AG04449 (cell line): ENCODE data around the gene CCM2L.

ENCODE experiments used
- CTCF ChIA-PET: fragments of 350-600 bp; formaldehyde crosslinking; extraction: SDS; loops from one replicate; lab custom pipeline; 2021; ENCODE audit warnings: antibody characterized with exemption; lab: Yijun Ruan, JAX
- POLR2A ChIA-PET: fragments of 400-600, 350-600 bp; formaldehyde crosslinking; extraction: SDS; loops from one replicate; lab custom pipeline; 2020; ENCODE audit warnings: antibody characterized with exemption, inconsistent platforms; lab: Yijun Ruan, JAX
- DNase-seq: peaks from one replicate; pipeline ENCODE4 v3.0.0-alpha.2; 2010; ENCODE audit warnings: low read depth, low spot score
- H3K4me3 ChIP-seq: 2 replicates; pipeline ENCODE4 v1.5.1; 2011; ENCODE audit warnings: low read depth, mild to moderate bottlenecking, control low read depth, low read length
- TF ChIP-seq, protein P1 (sequence below): IDR thresholded peaks from one replicate; pipeline ENCODE4 v1.5.1; 2011; ENCODE audit warnings: mild to moderate bottlenecking, moderate library complexity, low read length, control low read depth, inconsistent platforms; ENCODE audit not compliant: insufficient read depth; ENCODE audit errors: missing control alignments

CCM2L gene

DNA sequence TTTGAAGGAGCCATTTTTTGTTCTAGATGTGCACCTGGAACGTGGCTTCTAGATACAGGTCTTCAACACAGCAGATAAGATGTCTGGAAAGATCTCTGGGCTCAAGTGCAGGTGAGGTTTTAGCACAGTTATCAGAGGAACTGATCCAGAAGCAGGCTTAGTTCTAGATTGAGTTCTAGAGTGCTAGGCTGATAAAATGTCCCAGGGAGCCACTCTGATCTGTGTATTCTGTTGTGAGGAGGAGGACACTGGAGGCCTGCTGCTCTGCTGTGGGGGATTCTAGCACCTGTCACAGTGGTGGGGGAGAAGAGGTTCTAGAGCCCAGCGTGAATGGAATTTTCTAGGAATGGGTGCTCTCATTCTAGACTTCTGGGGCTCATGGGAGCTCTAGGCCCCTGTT, 12.0 kb upstream of the CCM2L start:
- no peak overlapping the region for H3K4me3 ChIP-seq
- POLR2A ChIA-PET = no interaction called here
- TF ChIP-seq, protein P1, sequence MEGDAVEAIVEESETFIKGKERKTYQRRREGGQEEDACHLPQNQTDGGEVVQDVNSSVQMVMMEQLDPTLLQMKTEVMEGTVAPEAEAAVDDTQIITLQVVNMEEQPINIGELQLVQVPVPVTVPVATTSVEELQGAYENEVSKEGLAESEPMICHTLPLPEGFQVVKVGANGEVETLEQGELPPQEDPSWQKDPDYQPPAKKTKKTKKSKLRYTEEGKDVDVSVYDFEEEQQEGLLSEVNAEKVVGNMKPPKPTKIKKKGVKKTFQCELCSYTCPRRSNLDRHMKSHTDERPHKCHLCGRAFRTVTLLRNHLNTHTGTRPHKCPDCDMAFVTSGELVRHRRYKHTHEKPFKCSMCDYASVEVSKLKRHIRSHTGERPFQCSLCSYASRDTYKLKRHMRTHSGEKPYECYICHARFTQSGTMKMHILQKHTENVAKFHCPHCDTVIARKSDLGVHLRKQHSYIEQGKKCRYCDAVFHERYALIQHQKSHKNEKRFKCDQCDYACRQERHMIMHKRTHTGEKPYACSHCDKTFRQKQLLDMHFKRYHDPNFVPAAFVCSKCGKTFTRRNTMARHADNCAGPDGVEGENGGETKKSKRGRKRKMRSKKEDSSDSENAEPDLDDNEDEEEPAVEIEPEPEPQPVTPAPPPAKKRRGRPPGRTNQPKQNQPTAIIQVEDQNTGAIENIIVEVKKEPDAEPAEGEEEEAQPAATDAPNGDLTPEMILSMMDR = no peak
- CTCF ChIA-PET = no interaction called here
- DNase-seq = no peak

DNA sequence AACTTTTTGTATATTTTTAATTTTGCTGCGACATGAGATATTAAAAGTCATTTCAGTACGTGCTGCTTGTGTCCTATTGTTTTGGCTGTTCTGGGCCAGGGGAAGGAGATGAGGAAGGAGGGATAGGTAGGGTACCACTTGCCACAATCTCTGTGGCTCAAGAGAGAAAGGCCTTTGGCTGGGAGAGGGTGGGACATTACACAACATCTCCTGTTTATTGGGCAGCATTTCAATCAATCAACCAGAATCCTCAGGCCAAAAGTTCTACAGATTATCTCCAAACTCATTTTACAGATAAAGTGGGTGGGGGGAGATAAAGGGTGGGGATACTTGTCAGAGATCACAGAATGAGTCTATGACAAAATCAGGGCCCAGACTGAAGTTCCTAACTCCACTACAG, 6.9 kb upstream of the CCM2L start:
- POLR2A ChIA-PET = no interaction called here
- TF ChIP-seq, protein P1 = no peak
- CTCF ChIA-PET = interaction anchor here (1.2 to 1.9 kb wide), 2 partner anchors 28 to 51 kb away, joined by 4 to 7 read pairs; partner anchors contain the start of gene PDRG1
- H3K4me3 ChIP-seq = no peak overlapping the region
- DNase-seq = no peak

DNA sequence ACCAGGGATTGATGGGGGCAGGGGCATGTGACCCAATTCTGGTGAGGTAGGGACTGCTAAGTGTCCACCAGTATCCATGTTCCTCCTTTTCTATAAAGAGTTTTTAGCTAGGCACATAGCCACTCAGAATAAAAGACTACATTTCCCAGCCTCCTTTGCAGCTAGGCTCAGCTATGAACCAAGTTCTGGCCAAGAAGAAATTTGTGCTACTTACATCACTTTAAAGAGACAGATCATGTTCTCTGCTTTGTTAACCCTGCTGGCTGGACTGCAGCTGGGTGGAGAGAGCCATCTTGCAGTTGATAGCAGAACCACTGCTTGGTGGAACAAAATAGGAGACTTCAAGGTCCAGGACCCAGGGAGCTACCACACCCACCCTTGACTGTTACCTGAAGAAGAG, 5.3 kb upstream of the CCM2L start:
- H3K4me3 ChIP-seq = no peak overlapping the region
- no peak for DNase-seq
- ChIA-PET CTCF (interaction anchor here (1.9 kb wide), 1 partner anchor 26 kb away, joined by 7 read pairs; no protein-coding TSS in a partner anchor), POLR2A (no interaction called here)
- TF ChIP-seq, protein P1 = no peak

DNA sequence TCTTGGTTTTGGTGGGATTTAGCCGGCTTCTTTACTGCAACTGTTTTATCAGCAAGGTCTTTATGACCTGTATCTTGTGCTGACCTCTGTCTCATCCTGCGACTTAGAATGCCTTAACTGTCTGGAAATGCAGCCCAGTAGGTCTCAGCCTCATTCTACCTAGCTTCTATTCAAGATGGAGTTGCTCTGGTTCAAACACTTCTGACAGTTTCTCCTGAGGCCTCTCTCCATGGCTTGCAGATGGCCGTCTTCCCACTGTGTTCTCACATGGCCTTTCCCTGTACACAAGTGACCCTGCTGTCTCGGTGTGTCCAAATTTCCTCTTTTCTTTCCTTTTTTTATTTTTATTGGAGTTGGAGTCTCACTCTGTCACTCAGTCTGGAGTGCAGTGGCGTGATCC, 4.2 kb upstream of the CCM2L start:
- ChIA-PET POLR2A (no interaction called here), CTCF (no interaction called here)
- H3K4me3 ChIP-seq = no peak overlapping the region
- TF ChIP-seq, protein P1 = no peak
- DNase-seq = no peak

DNA sequence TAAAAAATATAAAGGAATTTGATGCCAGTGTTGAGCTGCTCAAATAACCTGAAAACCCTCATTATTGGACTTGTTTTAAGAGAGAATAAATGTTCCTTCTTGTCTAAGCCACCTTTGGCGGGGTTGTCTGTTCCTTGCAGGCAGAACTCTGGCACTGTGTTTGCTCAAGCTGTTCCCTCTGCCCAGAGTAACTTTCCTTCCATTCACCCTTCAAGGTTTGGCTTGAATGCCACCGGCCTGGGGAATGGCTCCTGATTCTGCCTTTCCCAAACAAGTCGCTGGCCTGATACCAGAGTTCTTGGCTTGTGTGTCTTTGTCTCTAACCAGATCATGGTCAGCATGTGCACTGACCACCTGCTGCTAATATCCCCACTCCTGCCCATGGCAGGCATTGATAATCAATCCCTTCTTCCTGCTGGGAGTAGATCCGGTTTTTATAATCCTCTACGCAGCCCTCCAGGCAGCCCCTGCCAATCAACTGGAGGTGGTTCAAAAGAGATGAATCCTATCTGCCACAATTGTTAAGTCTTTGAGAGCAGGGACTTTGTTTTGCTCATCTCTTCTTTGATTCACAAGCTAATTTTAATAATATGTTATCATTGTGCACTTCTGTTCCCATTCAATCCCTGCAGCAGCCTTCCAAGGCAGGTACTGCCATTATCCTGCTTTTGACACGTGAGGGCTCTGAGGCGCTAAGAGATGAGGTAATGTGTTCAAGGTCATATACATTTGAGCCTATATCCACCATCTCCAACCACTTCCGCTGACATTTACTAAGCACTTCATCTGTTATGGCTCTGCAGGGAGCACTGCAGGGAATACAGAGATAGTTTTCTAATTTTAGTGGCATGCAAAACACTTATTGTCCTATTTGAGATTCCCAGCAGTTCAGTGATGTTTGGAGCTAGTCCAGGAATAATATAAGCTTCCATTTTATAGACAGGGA, 3.1 kb upstream of the CCM2L start:
- ChIA-PET CTCF (interaction anchor here (0.7 to 1.3 kb wide), 2 partner anchors 25 to 156 kb away, joined by 3 to 6 read pairs; no protein-coding TSS in a partner anchor), POLR2A (no interaction called here)
- TF ChIP-seq, protein P1 = no peak
- DNase-seq = no peak
- H3K4me3 ChIP-seq = no peak overlapping the region
